NCI-H526 treated with DMSO at 0.1 percent for 48 hours (cell line): ENCODE measurements around the gene RNF225.
"Not testable (repeated sequence)": the region's sequence is repeated elsewhere in the genome, so short reads cannot be mapped to it uniquely, and the experiment has no call there.

Experiments used
- DNase-seq: peaks from one replicate; lab custom pipeline; 2025; lab: John Stamatoyannopoulos, UW

Gene RNF225

GRCh38 chr19:58387338-58388174 is 7.9 kb upstream of the RNF225 start:
- DNase-seq, result no peak

- DNase-seq, result no peak
These were observed 7.3 kb upstream of the RNF225 start for GRCh38 chr19:58388175-58388526.

- no peak for DNase-seq
These were observed 2.3 kb upstream of the RNF225 start for GRCh38 chr19:58392945-58393724.

DNA sequence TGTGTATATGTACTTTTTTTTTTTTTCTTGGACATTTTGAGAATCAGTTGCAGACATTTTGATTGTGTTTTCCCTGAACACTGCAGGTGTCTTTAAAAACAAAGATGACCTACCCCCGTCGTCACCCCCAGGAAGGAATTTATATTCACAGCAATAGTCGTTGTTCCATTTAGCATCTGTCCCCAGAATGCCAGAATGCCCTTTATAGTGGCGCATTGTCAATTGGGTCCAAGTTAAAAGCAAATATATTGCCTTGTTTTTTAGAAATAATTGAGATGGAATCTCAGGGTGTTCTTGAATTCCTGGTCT is 1.8 kb upstream of the RNF225 start:
- DNase-seq, result no peak

GRCh38 chr19:58394821-58395219 is 636 bp upstream of the RNF225 start:
- DNase-seq, result no peak

DNA sequence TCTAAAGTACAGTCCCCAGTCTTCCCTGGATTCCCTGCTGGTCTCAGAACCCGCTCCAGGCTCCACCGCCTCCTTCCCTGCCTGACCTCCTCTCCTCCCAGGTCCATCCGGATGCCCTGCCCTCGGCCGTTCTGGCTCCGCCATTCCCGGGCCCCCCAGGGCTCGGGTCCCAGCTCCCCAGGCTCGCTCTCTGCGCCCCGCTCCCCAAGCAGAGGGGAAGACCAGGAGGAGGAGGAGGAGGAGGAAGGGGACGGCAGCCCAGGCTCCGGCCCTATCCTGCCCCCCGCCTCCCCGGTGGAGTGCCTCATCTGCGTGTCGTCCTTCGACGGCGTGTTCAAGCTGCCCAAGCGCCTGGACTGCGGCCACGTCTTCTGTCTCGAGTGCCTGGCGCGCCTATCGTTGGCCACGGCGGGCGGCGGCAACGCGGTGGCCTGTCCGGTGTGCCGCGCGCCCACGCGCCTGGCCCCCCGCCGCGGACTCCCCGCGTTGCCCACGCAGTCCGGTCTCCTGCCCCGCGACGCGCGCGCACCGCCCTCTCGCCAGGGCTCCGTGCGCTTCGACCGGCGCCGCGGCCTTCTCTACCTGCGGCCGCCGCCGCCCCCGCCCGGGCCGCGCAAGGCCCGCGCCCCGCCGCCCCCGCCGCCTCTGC is 647 bp downstream of the RNF225 start:
- DNase-seq, result peak; percentile 9

DNA sequence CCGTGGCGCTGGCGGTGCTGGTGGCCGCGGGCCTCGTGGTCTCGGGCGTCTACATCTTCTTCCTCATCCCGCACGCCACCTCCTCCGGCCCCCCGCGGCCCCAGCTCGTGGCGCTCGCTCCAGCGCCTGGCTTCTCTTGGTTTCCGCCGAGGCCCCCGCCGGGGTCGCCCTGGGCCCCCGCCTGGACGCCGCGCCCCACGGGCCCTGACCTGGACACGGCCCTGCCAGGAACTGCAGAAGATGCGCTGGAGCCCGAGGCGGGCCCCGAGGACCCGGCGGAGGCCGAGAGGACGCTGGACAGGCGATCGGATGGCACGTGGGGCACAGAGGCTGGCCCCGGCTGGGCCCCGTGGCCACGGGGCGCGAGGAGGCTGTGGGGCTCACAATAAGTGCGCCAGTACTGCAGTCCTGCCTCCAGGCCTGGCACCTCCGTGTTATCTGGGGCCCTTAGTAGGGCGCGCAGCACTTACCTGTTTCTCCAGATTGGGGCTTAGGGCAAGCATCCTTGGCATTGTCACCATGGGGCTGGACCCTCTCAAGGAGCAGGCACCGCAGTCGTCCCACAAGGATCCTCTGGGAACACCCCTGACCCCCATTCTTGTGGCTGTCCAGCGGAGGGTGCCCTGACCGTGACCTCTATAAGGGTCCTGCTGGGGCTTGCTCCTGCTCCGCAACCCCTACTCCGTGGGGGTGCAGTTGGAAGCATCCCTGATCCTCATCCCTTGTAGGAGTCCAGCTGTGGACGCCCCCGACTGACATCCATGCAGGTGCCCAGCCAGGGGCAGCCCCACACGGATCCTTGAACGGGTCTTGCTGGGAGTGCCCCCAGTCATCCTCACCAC is 1.5 kb downstream of the RNF225 start:
- DNase-seq, result no peak

- no peak for DNase-seq
These were observed 2.1 kb downstream of the RNF225 start for GRCh38 chr19:58397533-58398037.

DNA sequence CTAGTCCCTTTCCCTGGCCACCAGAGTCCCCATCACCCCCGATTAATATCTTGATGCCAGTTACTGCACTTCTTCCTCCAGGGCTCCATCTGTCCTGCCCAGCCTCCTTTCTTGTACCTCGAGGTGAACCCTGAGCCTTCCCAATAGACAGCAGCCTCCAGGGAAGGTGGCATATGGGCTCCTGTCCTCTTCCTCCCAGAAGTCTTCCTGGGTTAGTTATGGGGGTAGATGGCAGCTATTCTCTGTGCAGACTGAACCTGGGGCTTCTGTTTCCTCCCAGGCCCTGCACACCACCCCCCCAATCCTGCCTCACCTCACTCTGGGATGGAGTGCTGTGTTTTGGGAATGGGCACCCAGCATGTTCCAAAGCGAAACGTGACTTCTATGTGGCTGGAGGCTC is 2.6 kb downstream of the RNF225 start:
- DNase-seq, result no peak

DNA sequence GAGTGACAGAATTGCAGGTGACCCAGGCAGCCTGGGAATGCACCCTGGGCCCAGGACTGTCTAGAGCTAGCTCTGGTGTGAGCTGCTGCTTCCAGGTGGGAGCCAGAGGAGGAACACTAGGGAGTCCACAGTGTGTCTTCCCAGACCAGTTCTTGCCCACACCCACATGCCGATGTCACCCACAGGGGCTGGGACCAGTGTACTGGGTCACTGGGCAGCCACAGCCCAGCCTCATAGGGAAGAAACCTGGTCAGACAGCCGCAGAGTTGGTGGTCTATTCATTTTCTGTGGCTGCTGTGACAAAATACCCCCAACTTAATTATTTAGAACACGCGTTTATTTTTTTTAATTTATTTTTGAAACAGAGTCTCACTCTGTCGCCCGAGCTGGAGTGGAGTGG is 3.1 kb downstream of the RNF225 start:
- no peak for DNase-seq

- no peak for DNase-seq
These were observed 4.4 kb downstream of the RNF225 start for GRCh38 chr19:58399903-58400302.

- DNase-seq, result no peak
These were observed 5.0 kb downstream of the RNF225 start for GRCh38 chr19:58400316-58400915.

DNA sequence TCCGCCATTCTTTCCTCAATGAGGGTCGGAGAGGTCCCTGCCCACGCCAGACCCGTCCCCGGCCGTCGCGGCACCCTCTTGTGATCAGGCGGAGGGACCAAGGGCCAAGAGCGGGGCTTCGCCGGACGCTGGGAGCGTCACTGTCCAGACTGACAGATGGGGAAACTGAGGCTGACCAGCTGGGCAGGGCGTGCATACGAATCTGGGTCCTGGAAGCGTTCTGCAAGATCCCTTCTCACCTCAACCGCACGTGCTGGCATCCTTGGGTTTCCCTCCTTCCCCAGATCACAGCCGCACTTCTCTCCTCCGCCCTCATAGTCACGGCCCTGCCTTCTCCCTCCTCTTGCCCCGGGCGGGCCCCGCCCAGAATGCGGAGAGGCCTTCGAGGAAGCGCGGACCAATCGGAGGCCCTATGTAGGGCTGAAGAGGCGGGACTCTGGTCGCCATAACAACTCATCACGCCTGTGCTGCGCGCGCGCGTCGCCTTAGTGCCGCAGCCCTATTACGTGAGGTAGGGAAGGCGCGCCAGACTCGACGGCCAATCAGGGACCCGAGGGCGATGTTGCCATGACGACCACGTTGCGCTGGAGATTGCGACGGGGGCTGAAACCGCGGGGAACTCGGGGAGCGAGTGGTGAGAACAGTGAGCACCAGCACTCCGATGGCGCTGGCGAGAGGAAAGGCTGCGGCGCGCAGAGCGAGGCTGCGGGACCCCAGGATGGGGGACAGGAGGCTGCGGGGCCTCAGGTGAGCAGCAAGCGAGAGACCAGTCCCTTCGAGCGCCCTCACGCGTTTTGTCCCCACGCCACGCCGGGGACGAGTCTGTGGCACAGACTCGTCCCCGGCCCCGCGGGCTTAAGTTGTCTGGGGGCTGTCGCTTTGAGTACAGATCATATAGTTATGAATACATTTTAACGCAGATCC is 5.7 kb downstream of the RNF225 start:
- peak; percentile 96 for DNase-seq

- no peak for DNase-seq
These were observed 6.5 kb downstream of the RNF225 start for GRCh38 chr19:58401840-58402421.

- DNase-seq, result not testable (repeated sequence)
These were observed 8.5 kb downstream of the RNF225 start for GRCh38 chr19:58403920-58404478.

DNA sequence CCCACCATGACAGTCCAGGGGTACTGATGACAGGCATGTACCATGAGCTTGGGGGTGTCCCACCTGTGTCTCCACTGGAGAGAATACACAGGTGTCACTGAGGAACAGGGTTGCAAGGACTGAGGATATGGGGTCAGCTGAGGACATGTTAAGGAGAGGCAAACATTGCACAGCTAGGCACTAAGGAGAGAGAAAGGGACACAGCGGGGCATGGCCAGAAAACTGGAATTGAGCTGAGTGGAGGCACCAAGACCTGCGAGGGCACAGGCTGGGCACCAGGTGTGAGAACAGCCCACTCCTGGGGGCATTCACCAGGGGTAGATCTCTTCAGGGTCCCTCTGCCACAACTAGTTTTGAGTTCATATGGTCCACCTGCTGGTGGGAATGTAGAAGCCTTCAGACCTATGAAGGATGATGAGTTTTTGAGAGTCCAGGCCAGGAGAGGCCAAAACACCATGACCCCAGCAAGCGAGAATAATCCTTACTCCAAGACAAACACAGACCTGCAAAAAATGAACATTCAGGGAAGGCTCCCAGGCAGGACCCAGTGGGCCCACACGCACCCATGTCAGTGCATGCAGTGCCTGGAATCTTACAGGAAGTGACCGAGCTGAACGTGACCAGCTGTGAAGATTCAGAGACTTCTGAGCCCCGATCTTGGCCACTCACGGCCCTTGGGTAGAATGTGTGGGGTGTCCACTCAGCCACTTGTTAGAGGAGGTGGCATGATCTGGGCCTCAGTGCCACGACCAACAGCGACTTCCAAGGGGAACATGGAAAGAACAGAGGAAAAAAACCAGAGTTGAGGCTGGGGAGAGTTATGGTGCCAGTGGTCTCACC is 11.6 kb downstream of the RNF225 start:
- DNase-seq, result no peak

DNA sequence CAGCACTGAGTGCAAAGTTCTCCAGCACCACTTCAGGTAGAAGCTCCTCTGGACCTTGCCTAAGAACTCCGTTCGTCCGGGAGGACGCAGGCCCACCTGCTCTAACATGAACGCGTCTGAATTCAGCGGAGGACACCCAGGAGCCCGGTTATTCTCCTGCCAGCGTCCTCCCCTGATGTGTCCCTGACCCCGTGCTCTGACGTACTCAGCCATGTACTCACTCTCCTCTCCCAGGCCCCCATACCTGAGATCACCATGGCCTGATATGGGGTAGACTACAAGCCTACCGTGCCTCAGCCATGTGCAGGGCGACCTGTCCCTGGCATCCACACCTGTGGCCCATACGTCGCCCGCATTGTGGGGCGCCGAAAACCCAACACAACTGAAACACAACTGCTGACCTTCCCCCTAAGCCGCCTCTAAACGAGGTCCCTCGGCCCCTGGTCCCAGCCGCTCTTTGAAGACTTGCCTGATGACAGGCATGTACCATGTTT is 12.2 kb downstream of the RNF225 start:
- DNase-seq, result peak; percentile 19

DNA sequence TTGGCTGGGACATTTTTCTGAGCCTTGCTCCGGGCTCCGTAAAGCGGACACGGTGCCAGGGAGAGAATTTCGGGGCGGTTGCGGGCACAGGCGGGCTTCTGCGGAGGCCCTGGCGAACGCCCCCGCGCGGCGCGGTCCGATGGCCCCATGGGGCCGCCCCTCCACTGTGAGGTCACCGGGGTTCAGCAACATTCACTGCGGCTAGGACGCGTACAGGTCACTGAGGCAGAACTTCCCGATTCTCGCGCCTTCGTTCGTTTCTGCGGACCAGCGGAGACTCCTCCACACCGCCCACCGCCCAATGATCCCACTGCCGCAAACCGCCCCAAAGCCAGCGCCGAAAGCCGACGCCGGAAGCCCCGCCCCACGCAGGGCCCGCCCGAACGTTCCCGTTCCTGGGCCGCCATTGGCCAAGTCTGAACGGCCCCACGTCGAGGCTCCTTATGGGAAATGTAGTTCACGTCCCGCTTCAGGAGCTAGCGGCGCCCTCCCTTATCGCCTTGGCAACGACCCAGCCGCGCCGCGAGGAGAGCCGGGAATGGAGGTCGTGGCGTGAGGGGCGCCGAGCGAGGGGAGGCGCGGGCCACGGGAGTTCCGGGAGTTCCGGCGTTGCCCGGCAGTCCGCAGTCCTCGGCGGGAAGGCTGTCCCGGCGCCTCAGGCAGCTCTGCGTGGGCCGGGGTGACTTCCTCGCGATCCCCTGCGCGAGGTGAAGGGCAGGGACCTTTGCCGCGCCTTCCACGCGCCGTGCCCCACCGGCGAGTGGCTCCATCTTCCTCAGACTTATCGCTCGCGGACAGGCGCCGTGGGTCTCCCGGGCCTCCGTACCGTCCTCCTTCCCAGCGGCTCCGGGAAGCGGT is 12.9 kb downstream of the RNF225 start, which contains the start of gene ZNF584:
Gene ZNF584 (plus strand): TSS at position 498 of the 858 bp plus-strand sequence. CDS start 499 bp downstream, outside the sequence.
- DNase-seq, result peak; percentile 92
